ENCODE results near the gene SGSM1. TPM values are rescaled to one million over a fixed set of nuclear protein-coding genes. Genes with fewer than 3 reads are reported as not detected.

The SGSM1 gene
- polyA plus RNA-seq, 1 of the 3 experiments (the other 2 are of a cell fraction): 0.15 TPM

GRCh38 chr22:24796056-24796455 lies 10.0 kb upstream of the SGSM1 start:
- Histone ChIP-seq H3F3A (replicated peaks; ENCODE audit: insufficient read depth) (no peaks in the 10 kb centered on the region), H3K4me2 (no peak overlapping the region), H3K9ac (no peak overlapping the region), H3K27ac (ENCODE audit: low read depth in 2 of 2, low read length in 1 of 2) (no peak overlapping the region), H3K9me3 (no peaks in the 10 kb centered on the region), H4K20me1 (ENCODE audit: insufficient read depth) (no peaks in the 10 kb centered on the region), H3K79me2 (ENCODE audit: insufficient read depth) (no peaks in the 10 kb centered on the region), H2AFZ (ENCODE audit: low read depth) (no peak overlapping the region), H3K9me2 (no peaks in the 10 kb centered on the region), H3K36me3 (replicated peaks in 1 of 2; ENCODE audit: control insufficient read depth in 1 of 2, insufficient read depth in 2 of 2, low read length in 1 of 2) (no peaks in the 10 kb centered on the region), H3K27me3 (ENCODE audit: insufficient read depth) (no peaks in the 10 kb centered on the region), H3K4me1 (ENCODE audit: control insufficient read depth in 1 of 2, insufficient read depth in 2 of 2, low read depth in 1 of 2, low read length in 1 of 2) (no peaks in the 10 kb centered on the region; a peak in 1 of 4 replicates), H3K4me3 (ENCODE audit: low read depth in 2 of 2, low read length in 1 of 2) (no peak overlapping the region)
- WGBS (ENCODE audit: low lambda C conversion rate): 83% methylated on average over 3 of the region's 3 CpGs
- TF ChIP-seq NRF1 (IDR thresholded peaks at IDR 0.05; ENCODE audit: low read depth, low read length) (no peak), FOXM1 (IDR thresholded peaks at IDR 0.05; ENCODE audit: low read depth) (no peak), JUND (IDR thresholded peaks at IDR 0.05) (no peak), USF1 (IDR thresholded peaks at IDR 0.05; ENCODE audit: borderline replicate concordance, low read depth) (no peak), USF2 (IDR thresholded peaks at IDR 0.05; ENCODE audit: borderline replicate concordance, low read depth, low read length) (no peak), PBX3 (IDR thresholded peaks at IDR 0.05) (no peak), SMC3 (IDR thresholded peaks at IDR 0.05; ENCODE audit: low read depth, low read length) (no peak), ZBTB33 (IDR thresholded peaks at IDR 0.05; ENCODE audit: borderline replicate concordance, low read depth) (no peak), RCOR1 (IDR thresholded peaks at IDR 0.05; ENCODE audit: low read length) (no peak), MXI1 (IDR thresholded peaks at IDR 0.05; ENCODE audit: low read depth, low read length) (no peak), NFIC (IDR thresholded peaks at IDR 0.05; ENCODE audit: borderline replicate concordance) (no peak), IRF3 (IDR thresholded peaks at IDR 0.05; ENCODE audit: low read depth, low read length) (no peak), TCF12 (IDR thresholded peaks at IDR 0.05) (no peak), EZH2phosphoT487 (IDR thresholded peaks at IDR 0.05; ENCODE audit: borderline replicate concordance, low read depth) (no peak), EP300 (IDR thresholded peaks at IDR 0.05; ENCODE audit: borderline replicate concordance in 1 of 2, low read depth in 1 of 2, low read length in 1 of 2) (no peak), SIN3A (IDR thresholded peaks at IDR 0.05; ENCODE audit: borderline replicate concordance, low read depth, low read length) (no peak)
- ChIA-PET CTCF (interaction anchor here (1.9 kb wide), 1 partner anchor 24 kb away, joined by 4 read pairs; no protein-coding TSS in a partner anchor), POLR2A (no interaction called here)
- no peak for DNase-seq

Measured in SK-N-SH (cell line).